HCT116 (cell line): ENCODE data around the gene IFIT3. TPM values are rescaled to one million over a fixed set of nuclear protein-coding genes. Genes with fewer than 3 reads are reported as not detected.

ENCODE experiments used
- ATAC-seq: fragments of 200-7000 bp; cut with Tn5 transposase; 2 replicates; pipeline ENCODE4 v1.9.1; 2020; ENCODE audit warnings: mild to moderate bottlenecking, moderate library complexity
- BruUV-seq: library from RNA; stranded (reverse); fragments of 400-500 nt; replicated peaks from 2 replicates; lab custom pipeline; 2021; lab: Mats Ljungman, UMichigan
- CTCF ChIA-PET: fragments of 300-600 bp; sonication (Branson Sonifier 250); formaldehyde crosslinking; loops from one replicate; lab custom pipeline; 2021; ENCODE audit warnings: antibody characterized with exemption; lab: Charles Lee
- POLR2A ChIA-PET: fragments of 300-600, 350-600 bp; sonication (Branson Sonifier 250); formaldehyde crosslinking; loops from one replicate; lab custom pipeline; 2021; ENCODE audit warnings: antibody characterized with exemption; lab: Charles Lee
- RAD21 ChIA-PET, 2 experiments: fragments of 300-600 bp; sonication (Branson Sonifier 250); formaldehyde crosslinking; loops; one replicate each; lab custom pipeline; 2023; ENCODE audit warnings: low total read pairs in 2 of 2; ENCODE audit not compliant: uncharacterized antibody in 2 of 2, unreplicated experiment in 2 of 2, low non-redundant PET in 1 of 2; lab: Charles Lee
- DNase-seq: peaks from one replicate; pipeline ENCODE4 v3.0.0-alpha.2; 2010; ENCODE audit warnings: low read depth, low spot score
- H2AFZ ChIP-seq: fragments of 200-600 bp; shearing (Covaris generic), sonication (generic); 2 replicates; pipeline ENCODE4 v1.6.1; 2017; ENCODE audit warnings: low read depth, mixed run types, mixed read lengths, antibody characterized with exemption, low read length; ENCODE audit not compliant: poor library complexity, severe bottlenecking
- H3K27ac ChIP-seq: 2 replicates; pipeline ENCODE4 v1.5.1; 2012; ENCODE audit warnings: low read depth, low read length
- H3K27me3 ChIP-seq: fragments of 200-600 bp; sonication (generic); 2 replicates; pipeline ENCODE4 v1.6.1; 2016; ENCODE audit warnings: mixed run types, low read length, mixed read lengths; ENCODE audit not compliant: insufficient read depth
- H3K36me3 ChIP-seq, 2 experiments: fragments of 200-500 bp in 1 of 2; fragments of 200-600 bp in 1 of 2; sonication (Bioruptor generic) in 1 of 2; sonication (generic) in 1 of 2; 2 replicates each; pipeline versions ENCODE4 v1.5.1 to v1.6.1; 2014 to 2016; ENCODE audit warnings: low read length in 2 of 2, inconsistent platforms in 1 of 2, mixed read lengths in 1 of 2, mixed run types in 1 of 2; ENCODE audit not compliant: insufficient read depth in 2 of 2, control insufficient read depth in 1 of 2
- H3K4me1 ChIP-seq, 2 experiments: fragments of 200-600 bp in 1 of 2; sonication (generic) in 1 of 2; 2 replicates each; pipeline versions ENCODE4 v1.5.1 to v1.6.1; 2012 to 2017; ENCODE audit warnings: low read length in 2 of 2, inconsistent platforms in 1 of 2, mild to moderate bottlenecking in 1 of 2, mixed read lengths in 1 of 2, mixed run types in 1 of 2, moderate library complexity in 1 of 2; ENCODE audit not compliant: insufficient read depth in 2 of 2, control insufficient read depth in 1 of 2
- H3K4me2 ChIP-seq: fragments of 200-600 bp; sonication (generic); 2 replicates; pipeline ENCODE4 v1.6.1; 2017; ENCODE audit warnings: mixed run types, low read length, mixed read lengths
- H3K4me3 ChIP-seq, 2 experiments: fragments of 200-600 bp in 1 of 2; sonication (generic) in 1 of 2; replicated peaks in 1 of 2; 2 replicates each; pipeline ENCODE4 v1.5.1; 2011 to 2016; ENCODE audit warnings: low read length in 2 of 2, control low read depth in 1 of 2, low read depth in 1 of 2, mild to moderate bottlenecking in 1 of 2, mixed read lengths in 1 of 2, mixed run types in 1 of 2
- H3K79me2 ChIP-seq: fragments of 200-600 bp; sonication (generic); 2 replicates; pipeline ENCODE4 v1.6.1; 2017; ENCODE audit warnings: mild to moderate bottlenecking, mixed run types, low read length, moderate library complexity, mixed read lengths; ENCODE audit not compliant: insufficient read depth
- H3K9ac ChIP-seq: fragments of 200-600 bp; sonication (generic); 2 replicates; pipeline ENCODE4 v1.6.1; 2016; ENCODE audit warnings: low read length, mixed read lengths
- H3K9me2 ChIP-seq: fragments of 200-600 bp; sonication (generic), shearing (Covaris generic); 2 replicates; pipeline ENCODE4 v1.6.1; 2017; ENCODE audit warnings: mixed run types, mild to moderate bottlenecking, moderate library complexity; ENCODE audit not compliant: insufficient read depth
- H3K9me3 ChIP-seq, 2 experiments: fragments of 200-500 bp in 1 of 2; fragments of 200-600 bp in 1 of 2; sonication (Bioruptor generic) in 1 of 2; sonication (generic) in 1 of 2; 2 replicates each; pipeline ENCODE4 v1.6.1; 2014 to 2017; ENCODE audit warnings: low read length in 2 of 2, mixed read lengths in 2 of 2, inconsistent platforms in 1 of 2, low read depth in 1 of 2, mild to moderate bottlenecking in 1 of 2, mixed run types in 1 of 2, moderate library complexity in 1 of 2; ENCODE audit not compliant: control insufficient read depth in 1 of 2, insufficient read depth in 1 of 2
- H4K20me1 ChIP-seq: fragments of 200-600 bp; sonication (generic), shearing (Covaris generic); 2 replicates; pipeline ENCODE4 v1.6.1; 2017; ENCODE audit warnings: mixed run types, mild to moderate bottlenecking, moderate library complexity; ENCODE audit not compliant: insufficient read depth
- ATF3 ChIP-seq: IDR thresholded peaks from 2 replicates; pipeline ENCODE4 v1.6.1; 2012
- CBX3 ChIP-seq: IDR thresholded peaks from 2 replicates; pipeline ENCODE4 v1.6.1; 2012; ENCODE audit warnings: low read depth
- ELF1 ChIP-seq: IDR thresholded peaks from 2 replicates; pipeline ENCODE4 v1.6.1; 2012; ENCODE audit warnings: low read depth, borderline replicate concordance
- EZH2 ChIP-seq: fragments of 200-600 bp; sonication (generic); IDR thresholded peaks from 2 replicates; pipeline ENCODE4 v1.6.1; 2017; ENCODE audit warnings: antibody characterized with exemption, mixed run types
- FOSL1 ChIP-seq: IDR thresholded peaks from 2 replicates; pipeline ENCODE4 v1.6.1; 2012; ENCODE audit warnings: low read depth
- JUND ChIP-seq: IDR thresholded peaks from 2 replicates; pipeline ENCODE4 v1.6.1; 2012
- MAX ChIP-seq: IDR thresholded peaks from 2 replicates; pipeline ENCODE4 v1.6.1; 2012
- POLR2A ChIP-seq: IDR thresholded peaks from 2 replicates; pipeline ENCODE4 v1.7.0; 2011; ENCODE audit warnings: borderline replicate concordance; ENCODE audit not compliant: insufficient read depth, insufficient read length; ENCODE audit errors: extremely low read depth
- SIN3A ChIP-seq: IDR thresholded peaks from 2 replicates; pipeline ENCODE4 v1.6.1; 2012; ENCODE audit warnings: low read depth
- SRF ChIP-seq: IDR thresholded peaks from 2 replicates; pipeline ENCODE4 v1.6.1; 2012; ENCODE audit warnings: low read depth
- ZBTB33 ChIP-seq: IDR thresholded peaks from 2 replicates; pipeline ENCODE4 v1.6.1; 2011; ENCODE audit warnings: mild to moderate bottlenecking, low read length, moderate library complexity; ENCODE audit not compliant: insufficient replicate concordance; ENCODE audit errors: extremely low read depth
- intact Hi-C: fragments of 100-400 bp; cut with micrococcal nuclease; formaldehyde crosslinking; loops from 2 replicates; pipeline ENCODE4 v1.10.0; 2022
- total RNA-seq: library from RNA; stranded (reverse); gene quantifications from one replicate; pipeline ENCODE4 v1.2.1, GENCODE V29; 2021; ENCODE audit not compliant: unreplicated experiment

The IFIT3 gene
- total RNA-seq, 1 experiment from 2014 or later: 1.1 TPM

GRCh38 chr10:89332123-89332633 is 4.4 kb downstream of the IFIT3 start:
- ATAC-seq: no peak
- Histone ChIP-seq H3K27ac (no peak overlapping the region), H3K79me2 (no peaks in the 10 kb centered on the region), H4K20me1 (no peaks in the 10 kb centered on the region), H3K9me3 (no peaks in the 10 kb centered on the region), H3K9ac (no peak overlapping the region), H3K27me3 (no peaks in the 10 kb centered on the region), H3K9me2 (no peaks in the 10 kb centered on the region)
- ChIA-PET CTCF (no interaction called here), RAD21 (no interaction called here), POLR2A (no interaction called here)
- BruUV-seq: no TSS peak
- TF ChIP-seq EZH2 (no peak), POLR2A (no peak), FOSL1 (no peak), ATF3 (no peak), CBX3 (no peak), MAX (no peak), JUND (no peak), SIN3A (no peak), ZBTB33 (no peak), SRF (no peak), ELF1 (no peak)
- TF ChIP-seq, all 23 proteins: peak for 0
- no peaks in the 10 kb centered on the region for H3K36me3 ChIP-seq
- intact Hi-C loops: no loop called here
- H3K4me3 ChIP-seq: no peak overlapping the region
- H3K4me1 ChIP-seq: peaks cover 12 to 31% of the 10 kb centered on the region in 2 experiments; a peak in 3 of 4 replicates
- H3K4me2 ChIP-seq: no peak overlapping the region
- no peak for DNase-seq
- H2AFZ ChIP-seq: no peak overlapping the region
